Measurements from ENCODE around the gene MYO1C. TPM values are rescaled to one million over a fixed set of nuclear protein-coding genes. Genes with fewer than 3 reads are reported as not detected.

MYO1C gene
- total RNA-seq, 1 experiment from 2014 or later, result 171 TPM

DNA sequence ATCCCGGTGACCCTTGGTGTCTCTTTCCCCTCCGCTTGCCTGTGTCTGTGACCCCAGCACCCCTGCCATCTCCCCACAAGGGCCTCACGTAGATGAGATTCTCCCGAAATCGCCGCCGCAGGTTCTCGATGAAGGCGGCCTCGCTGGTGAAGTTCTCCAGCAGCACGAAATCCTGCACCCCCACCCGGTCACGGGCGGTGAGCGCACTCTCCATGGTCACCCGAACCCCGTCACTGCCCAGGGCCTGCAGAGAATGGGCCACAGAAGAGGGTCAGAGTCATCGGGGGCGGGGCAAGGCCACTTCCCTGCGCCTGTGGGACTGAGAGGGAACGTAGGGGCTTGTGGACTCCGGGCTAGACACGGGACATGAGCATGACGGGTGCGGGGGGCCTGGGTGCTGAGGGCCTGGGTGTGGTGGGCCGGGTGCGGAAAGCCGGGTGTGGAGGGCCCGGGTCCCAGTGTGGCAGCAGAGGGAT, 8.4 kb downstream of the MYO1C start:
- intact Hi-C loops (cut with micrococcal nuclease; ENCODE audit: unreplicated experiment), result loop anchor here (2.0 kb wide), 1 partner anchor 27 kb away; the partner anchor contains the start of gene CRK
- DNase-seq, result no peak
- POLR2A ChIA-PET, result interaction anchor here (0.5 to 0.9 kb wide), 3 partner anchors 28 to 146 kb away, joined by 6 to 10 read pairs (median 9); partner anchors contain the start of genes CRK and INPP5K
- Mint-ChIP-seq H3K27ac (ENCODE audit: unreplicated experiment) (peak overlapping the region; percentile 91), H3K36me3 (ENCODE audit: insufficient read depth, unreplicated experiment) (peaks cover 74% of the 10 kb centered on the region), H3K27me3 (ENCODE audit: insufficient read depth, unreplicated experiment) (no peaks in the 10 kb centered on the region), H3K9me3 (ENCODE audit: unreplicated experiment) (no peaks in the 10 kb centered on the region), H3K4me1 (ENCODE audit: low read depth, unreplicated experiment) (peaks cover 9% of the 10 kb centered on the region), H3K4me3 (ENCODE audit: unreplicated experiment) (peak overlapping the region; percentile 83)
- Histone ChIP-seq H3K9me3 (no peaks in the 10 kb centered on the region), H3K36me3 (ENCODE audit: control insufficient read depth, insufficient read depth, low read length) (peaks cover 6% of the 10 kb centered on the region; the same call in 1 of the 2 replicates), H3K4me1 (peaks cover 9% of the 10 kb centered on the region), H3K27me3 (replicated peaks; ENCODE audit: control insufficient read depth, insufficient read depth, low read length) (no peaks in the 10 kb centered on the region), H3K4me3 (ENCODE audit: low read depth, low read length) (peak overlapping the region; percentile 8; the same call in 1 of the 2 replicates)
- BruUV-seq (replicated peaks), result TSS peak; percentile 12
- CTCF ChIA-PET, result interaction anchor here (1.3 to 1.4 kb wide), 2 partner anchors 32 to 119 kb away, joined by 5 to 6 read pairs; no protein-coding TSS in a partner anchor
- TF ChIP-seq, protein P1, sequence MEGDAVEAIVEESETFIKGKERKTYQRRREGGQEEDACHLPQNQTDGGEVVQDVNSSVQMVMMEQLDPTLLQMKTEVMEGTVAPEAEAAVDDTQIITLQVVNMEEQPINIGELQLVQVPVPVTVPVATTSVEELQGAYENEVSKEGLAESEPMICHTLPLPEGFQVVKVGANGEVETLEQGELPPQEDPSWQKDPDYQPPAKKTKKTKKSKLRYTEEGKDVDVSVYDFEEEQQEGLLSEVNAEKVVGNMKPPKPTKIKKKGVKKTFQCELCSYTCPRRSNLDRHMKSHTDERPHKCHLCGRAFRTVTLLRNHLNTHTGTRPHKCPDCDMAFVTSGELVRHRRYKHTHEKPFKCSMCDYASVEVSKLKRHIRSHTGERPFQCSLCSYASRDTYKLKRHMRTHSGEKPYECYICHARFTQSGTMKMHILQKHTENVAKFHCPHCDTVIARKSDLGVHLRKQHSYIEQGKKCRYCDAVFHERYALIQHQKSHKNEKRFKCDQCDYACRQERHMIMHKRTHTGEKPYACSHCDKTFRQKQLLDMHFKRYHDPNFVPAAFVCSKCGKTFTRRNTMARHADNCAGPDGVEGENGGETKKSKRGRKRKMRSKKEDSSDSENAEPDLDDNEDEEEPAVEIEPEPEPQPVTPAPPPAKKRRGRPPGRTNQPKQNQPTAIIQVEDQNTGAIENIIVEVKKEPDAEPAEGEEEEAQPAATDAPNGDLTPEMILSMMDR (IDR thresholded peaks at IDR 0.05; ENCODE audit: insufficient read depth in 1 of 2, low read depth in 1 of 2, low read length in 1 of 2, severe bottlenecking in 1 of 2, unreplicated experiment in 1 of 2), result no peak

DNA sequence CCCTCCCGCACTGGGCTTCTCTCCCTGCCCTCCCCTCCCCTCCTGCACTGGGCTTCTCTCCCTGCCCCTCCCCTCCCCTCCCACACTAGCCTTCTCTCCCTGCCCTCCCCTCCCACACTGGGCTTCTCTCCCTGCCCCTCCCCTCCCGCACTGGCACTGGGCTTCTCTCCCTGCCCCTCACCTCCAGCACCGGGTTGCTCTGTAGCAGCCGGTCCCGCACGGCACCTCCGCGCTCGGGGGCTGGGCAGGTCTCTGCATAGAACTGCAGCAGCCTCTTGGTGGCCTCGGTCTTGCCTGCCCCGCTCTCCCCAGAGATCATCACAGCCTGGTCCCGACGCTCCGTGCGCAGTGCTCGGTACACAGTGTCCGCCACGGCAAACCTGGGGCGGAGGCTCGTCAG, 9.8 kb downstream of the MYO1C start:
- Mint-ChIP-seq H3K27me3 (ENCODE audit: insufficient read depth, unreplicated experiment) (no peaks in the 10 kb centered on the region), H3K4me3 (ENCODE audit: unreplicated experiment) (no peak overlapping the region), H3K36me3 (ENCODE audit: insufficient read depth, unreplicated experiment) (peaks cover 87% of the 10 kb centered on the region), H3K9me3 (ENCODE audit: unreplicated experiment) (no peaks in the 10 kb centered on the region), H3K27ac (ENCODE audit: unreplicated experiment) (no peak overlapping the region), H3K4me1 (ENCODE audit: low read depth, unreplicated experiment) (peaks cover 9% of the 10 kb centered on the region)
- ChIA-PET POLR2A (no interaction called here), CTCF (no interaction called here)
- H3K4me3 ChIP-seq (ENCODE audit: low read depth, low read length), result no peak overlapping the region
- DNase-seq, result peak in 1 of 2 experiments; percentile 41
- BruUV-seq (replicated peaks), result no TSS peak
- H3K36me3 ChIP-seq (ENCODE audit: control insufficient read depth, insufficient read depth, low read length), result peaks cover 11% of the 10 kb centered on the region
- H3K9me3 ChIP-seq, result no peaks in the 10 kb centered on the region
- TF ChIP-seq, protein P1 (IDR thresholded peaks at IDR 0.05; ENCODE audit: insufficient read depth in 1 of 2, low read depth in 1 of 2, low read length in 1 of 2, severe bottlenecking in 1 of 2, unreplicated experiment in 1 of 2), result no peak
- peaks cover 9% of the 10 kb centered on the region for H3K4me1 ChIP-seq
- intact Hi-C loops (cut with micrococcal nuclease; ENCODE audit: unreplicated experiment), result no loop called here
- no peaks in the 10 kb centered on the region for H3K27me3 ChIP-seq (replicated peaks; ENCODE audit: control insufficient read depth, insufficient read depth, low read length)

DNA sequence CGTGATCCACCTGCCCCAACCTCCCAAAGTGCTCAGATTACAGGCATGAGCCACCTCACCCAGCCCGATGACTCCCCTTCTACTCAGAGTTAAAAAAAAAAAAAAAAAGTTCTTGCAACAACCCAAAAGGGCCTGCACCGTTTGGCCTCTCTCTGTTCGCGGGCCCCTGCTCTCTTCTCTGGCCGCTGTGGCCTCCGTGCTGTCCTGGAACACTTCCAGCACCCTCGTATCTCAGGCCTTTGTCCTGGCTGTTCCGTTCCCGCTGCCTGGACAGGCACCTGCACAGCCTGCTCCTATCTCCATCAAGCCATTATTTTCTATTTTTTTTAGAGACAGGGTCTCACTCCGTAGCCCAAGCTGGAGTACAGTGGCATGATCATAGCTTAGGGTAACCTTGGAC, 10.8 kb downstream of the MYO1C start:
- H3K4me1 ChIP-seq, result peaks cover 9% of the 10 kb centered on the region
- POLR2A ChIA-PET, result interaction anchor here (0.6 kb wide), 1 partner anchor 26 kb away, joined by 4 read pairs; the partner anchor contains the start of gene CRK
- H3K36me3 ChIP-seq (ENCODE audit: control insufficient read depth, insufficient read depth, low read length), result peaks cover 11% of the 10 kb centered on the region
- no TSS peak for BruUV-seq (replicated peaks)
- Mint-ChIP-seq H3K4me1 (ENCODE audit: low read depth, unreplicated experiment) (peaks cover 9% of the 10 kb centered on the region), H3K9me3 (ENCODE audit: unreplicated experiment) (no peaks in the 10 kb centered on the region), H3K36me3 (ENCODE audit: insufficient read depth, unreplicated experiment) (peaks cover 91% of the 10 kb centered on the region), H3K27ac (ENCODE audit: unreplicated experiment) (peak overlapping the region; percentile 2), H3K4me3 (ENCODE audit: unreplicated experiment) (no peak overlapping the region), H3K27me3 (ENCODE audit: insufficient read depth, unreplicated experiment) (no peaks in the 10 kb centered on the region)
- TF ChIP-seq, protein P1 (IDR thresholded peaks at IDR 0.05; ENCODE audit: insufficient read depth in 1 of 2, low read depth in 1 of 2, low read length in 1 of 2, severe bottlenecking in 1 of 2, unreplicated experiment in 1 of 2), result no peak
- CTCF ChIA-PET, result interaction anchor here (0.5 kb wide), 1 partner anchor 93 kb away, joined by 3 read pairs; no protein-coding TSS in a partner anchor
- H3K4me3 ChIP-seq (ENCODE audit: low read depth, low read length), result no peak overlapping the region
- intact Hi-C loops (cut with micrococcal nuclease; ENCODE audit: unreplicated experiment), result no loop called here
- H3K27me3 ChIP-seq (replicated peaks; ENCODE audit: control insufficient read depth, insufficient read depth, low read length), result no peaks in the 10 kb centered on the region
- H3K9me3 ChIP-seq, result no peaks in the 10 kb centered on the region
- no peak for DNase-seq
